ENCODE data around the gene MICU1. TPM values are rescaled to one million over a fixed set of nuclear protein-coding genes. Genes with fewer than 3 reads are reported as not detected.

MICU1 gene
- total and polyA plus RNA-seq, 2 of the 13 experiments (the other 11 are each of a cell fraction or from before 2014, with no cell fraction given) = 32.5 to 56.1 TPM

DNA sequence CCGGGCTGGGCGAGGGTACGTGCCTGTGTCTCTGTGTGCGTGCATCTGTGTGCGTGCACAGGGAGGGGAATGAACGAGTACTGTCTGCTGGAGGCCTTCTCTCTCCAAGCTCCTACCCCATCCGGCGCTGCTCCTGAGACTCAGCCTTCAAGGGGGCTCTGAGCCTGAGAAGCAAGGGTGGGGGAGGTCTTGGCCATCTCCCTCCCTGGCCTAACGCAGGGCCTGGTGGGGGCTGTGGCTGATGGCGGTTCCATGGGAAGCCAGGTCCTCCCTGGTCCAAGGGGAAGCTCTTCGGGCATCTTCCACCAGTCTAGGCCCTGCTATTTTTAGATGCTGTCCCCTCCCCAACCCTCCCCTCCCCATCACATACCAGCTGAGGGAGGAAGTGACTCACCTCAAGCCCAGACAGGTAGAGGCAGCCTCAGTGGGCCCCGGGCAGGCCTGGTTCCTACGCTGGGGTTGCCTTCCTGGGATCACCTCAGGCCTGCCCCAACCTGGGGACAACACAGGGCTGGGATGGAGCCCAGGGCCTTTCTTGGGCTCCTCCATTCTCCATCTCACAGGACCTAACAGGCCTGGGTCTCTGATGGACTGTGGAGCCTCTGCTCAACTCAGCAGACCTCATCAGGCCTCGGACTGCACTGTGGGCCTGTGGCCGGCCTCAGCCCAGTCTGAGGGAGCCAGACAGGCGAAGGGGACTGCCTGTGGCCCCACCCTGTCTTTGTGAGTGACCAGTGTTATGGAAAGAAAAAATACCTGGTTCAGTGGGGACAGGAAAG is 303.4 kb downstream of the MICU1 start (continued):
- TF ChIP-seq, protein P1, sequence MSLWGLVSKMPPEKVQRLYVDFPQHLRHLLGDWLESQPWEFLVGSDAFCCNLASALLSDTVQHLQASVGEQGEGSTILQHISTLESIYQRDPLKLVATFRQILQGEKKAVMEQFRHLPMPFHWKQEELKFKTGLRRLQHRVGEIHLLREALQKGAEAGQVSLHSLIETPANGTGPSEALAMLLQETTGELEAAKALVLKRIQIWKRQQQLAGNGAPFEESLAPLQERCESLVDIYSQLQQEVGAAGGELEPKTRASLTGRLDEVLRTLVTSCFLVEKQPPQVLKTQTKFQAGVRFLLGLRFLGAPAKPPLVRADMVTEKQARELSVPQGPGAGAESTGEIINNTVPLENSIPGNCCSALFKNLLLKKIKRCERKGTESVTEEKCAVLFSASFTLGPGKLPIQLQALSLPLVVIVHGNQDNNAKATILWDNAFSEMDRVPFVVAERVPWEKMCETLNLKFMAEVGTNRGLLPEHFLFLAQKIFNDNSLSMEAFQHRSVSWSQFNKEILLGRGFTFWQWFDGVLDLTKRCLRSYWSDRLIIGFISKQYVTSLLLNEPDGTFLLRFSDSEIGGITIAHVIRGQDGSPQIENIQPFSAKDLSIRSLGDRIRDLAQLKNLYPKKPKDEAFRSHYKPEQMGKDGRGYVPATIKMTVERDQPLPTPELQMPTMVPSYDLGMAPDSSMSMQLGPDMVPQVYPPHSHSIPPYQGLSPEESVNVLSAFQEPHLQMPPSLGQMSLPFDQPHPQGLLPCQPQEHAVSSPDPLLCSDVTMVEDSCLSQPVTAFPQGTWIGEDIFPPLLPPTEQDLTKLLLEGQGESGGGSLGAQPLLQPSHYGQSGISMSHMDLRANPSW (CRISPR knock-in tag; IDR thresholded peaks at IDR 0.05; ENCODE audit: borderline replicate concordance) = no peak
- TF ChIP-seq, protein P2, sequence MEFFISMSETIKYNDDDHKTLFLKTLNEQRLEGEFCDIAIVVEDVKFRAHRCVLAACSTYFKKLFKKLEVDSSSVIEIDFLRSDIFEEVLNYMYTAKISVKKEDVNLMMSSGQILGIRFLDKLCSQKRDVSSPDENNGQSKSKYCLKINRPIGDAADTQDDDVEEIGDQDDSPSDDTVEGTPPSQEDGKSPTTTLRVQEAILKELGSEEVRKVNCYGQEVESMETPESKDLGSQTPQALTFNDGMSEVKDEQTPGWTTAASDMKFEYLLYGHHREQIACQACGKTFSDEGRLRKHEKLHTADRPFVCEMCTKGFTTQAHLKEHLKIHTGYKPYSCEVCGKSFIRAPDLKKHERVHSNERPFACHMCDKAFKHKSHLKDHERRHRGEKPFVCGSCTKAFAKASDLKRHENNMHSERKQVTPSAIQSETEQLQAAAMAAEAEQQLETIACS (CRISPR knock-in tag; IDR thresholded peaks at IDR 0.05) = no peak

DNA sequence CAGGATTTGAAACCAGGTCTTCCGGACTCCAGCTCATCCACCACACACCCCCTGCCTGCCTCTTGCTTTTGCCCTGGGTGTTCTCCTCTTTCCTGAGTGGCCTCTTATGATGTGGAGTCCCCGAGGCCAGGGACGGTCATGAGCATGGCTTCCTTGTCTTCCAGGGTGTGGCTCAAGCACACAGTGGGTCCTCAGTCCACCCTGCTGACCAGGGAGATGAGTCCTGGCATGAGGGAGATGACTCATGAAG is 303.9 kb downstream of the MICU1 start:
- no TSS peak for BruUV-seq (replicated peaks)
- peak overlapping the region; percentile 84; the same call in 1 of the 2 replicates for H3K9ac ChIP-seq (ENCODE audit: insufficient read depth, low read depth, low read length)
- ChIA-PET POLR2A (interaction anchor here (0.6 to 8.1 kb wide), 13 partner anchors 11 to 341 kb away, joined by 3 to 322 read pairs (median 17); partner anchors contain the start of genes ANAPC16, ASCC1 and DDIT4), CTCF (ENCODE audit: low intra/inter-chr PET ratio, low total read pairs) (no interaction called here)
- no peak overlapping the region for H2AFZ ChIP-seq (ENCODE audit: low read length)
- no peaks in the 10 kb centered on the region for H4K20me1 ChIP-seq (ENCODE audit: insufficient read depth, low read length)
- H3K4me3 ChIP-seq (replicated peaks in 1 of 3; ENCODE audit: insufficient read depth in 1 of 3, low read depth in 2 of 3, low read length in 3 of 3) = no peak overlapping the region; a peak in 1 of 6 replicates
- H3K9me3 ChIP-seq (ENCODE audit: low read length) = no peaks in the 10 kb centered on the region
- peaks cover 87% of the 10 kb centered on the region for H3K4me1 ChIP-seq (ENCODE audit: insufficient read depth, low read length)
- no peak for FAIRE-seq
- intact Hi-C loops (cut with micrococcal nuclease; ENCODE audit: unreplicated experiment) = loop anchor here (10.0 kb wide), 1 partner anchor 97 kb away; no protein-coding TSS in a partner anchor
- no peaks in the 10 kb centered on the region for H3K27me3 ChIP-seq (ENCODE audit: control insufficient read depth in 1 of 2, insufficient read depth in 2 of 2, low read length in 2 of 2)
- H3K79me2 ChIP-seq (ENCODE audit: insufficient read depth, low read length) = no peaks in the 10 kb centered on the region
- H3K4me2 ChIP-seq (ENCODE audit: low read depth, low read length) = peak overlapping the region; percentile 98; the same call in 1 of the 2 replicates
- DNase-seq (ENCODE audit: low spot score) = no peak
- peak overlapping the region; percentile 98 for H3K27ac ChIP-seq (ENCODE audit: extremely low read length, insufficient read depth, low read length)
- in situ Hi-C loops (cut with HindIII; ENCODE audit: extremely low pct_ligation_motif_present, low pct_unique_long_range_greater_than_20kb) = no loop called here
- ATAC-seq = no peak
- WGBS (ENCODE audit: low lambda C conversion rate) = 83% methylated on average over 3 of the region's 3 CpGs
- TF ChIP-seq ZKSCAN1 (IDR thresholded peaks at IDR 0.05; ENCODE audit: low read length) (peak; percentile 84; the same call in 1 of the 2 replicates), ZNF510 (CRISPR knock-in tag; IDR thresholded peaks at IDR 0.05; ENCODE audit: low read depth) (no peak), FOSL2 (CRISPR knock-in tag; IDR thresholded peaks at IDR 0.05) (peak; percentile 78), GABPB1 (CRISPR knock-in tag; IDR thresholded peaks at IDR 0.05) (0 out of 2 replicates have a peak, but pooled peaks have one; percentile 12)
- no peaks in the 10 kb centered on the region for H3K36me3 ChIP-seq (replicated peaks in 1 of 2; ENCODE audit: control insufficient read depth in 1 of 2, insufficient read depth in 2 of 2, low read length in 2 of 2)

Data from HepG2 (cell line).